Transverse colon (tissue), 4 donors: ENCODE data around the gene ZC2HC1C. TPM values are rescaled to one million over a fixed set of nuclear protein-coding genes. Genes with fewer than 3 reads are reported as not detected.

ENCODE experiments used
- DNase-seq: peaks from one replicate; pipeline ENCODE4 v3.0.0-alpha.2; 2019
- H3K27ac ChIP-seq, 4 donors: fragments of 200-600 bp; sonication (generic); 2 replicates each; pipeline ENCODE4 v1.5.1; 2016 to 2018; ENCODE audit warnings: inconsistent platforms in 4 of 4
- H3K27me3 ChIP-seq: fragments of 200-600 bp; sonication (generic); 2 replicates; pipeline ENCODE4 v1.5.1; 2017; ENCODE audit warnings: inconsistent platforms
- H3K36me3 ChIP-seq, 4 donors: fragments of 200-600 bp; sonication (generic); 2 replicates each; pipeline ENCODE4 v1.5.1; 2017 to 2019; ENCODE audit warnings: inconsistent platforms in 4 of 4
- H3K4me1 ChIP-seq, 4 donors: fragments of 200-600 bp; sonication (generic); 2 replicates each; pipeline ENCODE4 v1.5.1; 2017 to 2020; ENCODE audit warnings: inconsistent platforms in 4 of 4
- H3K4me3 ChIP-seq, 4 donors: fragments of 200-600 bp; sonication (generic); 1 replicate in 1 of 4; 2 replicates in 3 of 4; pipeline versions ENCODE4 v1.5.1 to v1.6.1; 2017 to 2019; ENCODE audit warnings: inconsistent platforms in 4 of 4
- H3K9me3 ChIP-seq, 2 donors: fragments of 200-600 bp; sonication (generic); 2 replicates each; pipeline ENCODE4 v1.5.1; 2017 to 2019; ENCODE audit warnings: inconsistent platforms in 2 of 2
- EP300 ChIP-seq: sonication (generic); formaldehyde crosslinking; IDR thresholded peaks from one replicate; pipeline ENCODE4 v1.6.1; 2017; ENCODE audit warnings: antibody characterized with exemption, low read depth
- POLR2A ChIP-seq: fragments of 450-650 bp; IDR thresholded peaks from one replicate; pipeline ENCODE4 v1.6.1; 2016; ENCODE audit warnings: antibody characterized with exemption, mild to moderate bottlenecking, moderate library complexity
- POLR2AphosphoS5 ChIP-seq, 3 donors: sonication (generic); formaldehyde crosslinking; IDR thresholded peaks; one replicate each; pipeline ENCODE4 v1.6.1; 2016; ENCODE audit warnings: antibody characterized with exemption in 3 of 3
- WGBS, 2 donors: methylation state at CpG; one replicate each; pipeline ENCODE4 v1.1.5; 2018; ENCODE audit warnings: low coverage in 1 of 2; 5-methylcytosine and 5-hydroxymethylcytosine counted together
- in situ Hi-C, 4 donors: fragments of 200-750 bp; cut with MboI; loops; one replicate each; pipeline versions ENCODE4 v1.15.0 to v1.15.1; 2017; ENCODE audit warnings: low sequenced_read_pairs in 3 of 4, low pct_ligation_motif_present in 1 of 4, low pct_unique_long_range_greater_than_20kb in 1 of 4
- intact Hi-C: fragments of 100-400 bp; cut with DNase I; formaldehyde crosslinking; loops from one replicate; pipeline ENCODE4 v1.15.1; 2023; ENCODE audit warnings: low total_unique reads
- total RNA-seq, 4 donors: library from RNA; depleted of rRNA; stranded (reverse); fragments of >200 nt; gene quantifications; one replicate each; pipeline ENCODE4 v1.1.0, GENCODE V29; 2016
- TF ChIP-seq, protein P1 (sequence below), 5 experiments: fragments of 200-600 bp in 3 of 5; fragments of 450-650 bp in 2 of 5; sonication (generic) in 3 of 5; IDR thresholded peaks; 1 replicate in 2 of 5; 2 replicates in 3 of 5; pipeline ENCODE4 v1.5.1; 2016 to 2017; ENCODE audit warnings: antibody characterized with exemption in 5 of 5, inconsistent platforms in 3 of 5, mild to moderate bottlenecking in 2 of 5, moderate library complexity in 1 of 5

Gene ZC2HC1C
- 10 to 100 TPM in 1 of 4 donors, 1 to 10 TPM in 2, not detected in 1; 7.5 to 40.0 (median 8.1) TPM for total RNA-seq

DNA sequence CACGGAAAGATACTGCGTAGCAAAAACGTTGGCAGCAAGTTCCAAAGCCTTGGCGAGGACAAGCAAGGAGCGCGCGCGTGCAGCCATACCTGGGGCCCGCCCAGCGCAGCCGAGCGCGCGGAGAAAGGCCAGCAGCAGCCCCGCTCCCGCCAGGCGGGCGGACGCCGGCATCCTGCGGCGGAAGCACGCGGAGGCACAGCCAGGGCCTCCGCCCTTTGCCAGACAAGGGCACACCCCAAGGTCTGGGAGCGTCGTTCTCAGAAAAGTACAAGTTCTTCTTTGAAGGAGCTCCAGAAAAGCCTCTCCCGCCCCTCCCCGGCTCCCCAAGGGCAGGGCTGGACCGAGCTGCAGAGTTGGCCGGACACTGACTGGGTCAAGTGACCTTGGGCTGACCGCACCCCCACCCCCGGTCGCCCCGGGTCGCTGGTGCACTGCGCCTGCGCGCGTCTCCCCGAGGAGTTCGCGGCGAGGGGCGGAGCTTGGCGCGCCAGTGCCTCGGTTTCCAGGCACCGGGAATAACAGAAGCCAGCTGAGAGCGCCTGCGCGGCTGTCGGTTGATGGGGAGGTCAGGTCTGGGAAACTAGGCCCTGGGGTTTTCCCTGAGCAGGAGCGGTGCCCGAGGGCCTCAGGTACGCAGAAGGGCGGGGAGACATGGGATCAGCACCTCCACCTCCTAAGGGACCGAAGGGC lies at the start of gene ZC2HC1C:
Gene ZC2HC1C, plus strand, starts transcription at position 521 of the 690 bp plus-strand sequence. CDS start 933 bp downstream, outside the sequence.
- peaks cover 7 to 37% (median 22%) of the 10 kb centered on the region in 4 donors for H3K4me1 ChIP-seq
- in situ Hi-C loops (no loop called here), intact Hi-C loops (no loop called here)
- 0 to 1% methylated on average over 8 to 36 of the region's 58 CpGs for WGBS, 2 donors
- DNase-seq, result peak; percentile 97
- no peaks in the 10 kb centered on the region for H3K27me3 ChIP-seq
- TF ChIP-seq, protein P1, sequence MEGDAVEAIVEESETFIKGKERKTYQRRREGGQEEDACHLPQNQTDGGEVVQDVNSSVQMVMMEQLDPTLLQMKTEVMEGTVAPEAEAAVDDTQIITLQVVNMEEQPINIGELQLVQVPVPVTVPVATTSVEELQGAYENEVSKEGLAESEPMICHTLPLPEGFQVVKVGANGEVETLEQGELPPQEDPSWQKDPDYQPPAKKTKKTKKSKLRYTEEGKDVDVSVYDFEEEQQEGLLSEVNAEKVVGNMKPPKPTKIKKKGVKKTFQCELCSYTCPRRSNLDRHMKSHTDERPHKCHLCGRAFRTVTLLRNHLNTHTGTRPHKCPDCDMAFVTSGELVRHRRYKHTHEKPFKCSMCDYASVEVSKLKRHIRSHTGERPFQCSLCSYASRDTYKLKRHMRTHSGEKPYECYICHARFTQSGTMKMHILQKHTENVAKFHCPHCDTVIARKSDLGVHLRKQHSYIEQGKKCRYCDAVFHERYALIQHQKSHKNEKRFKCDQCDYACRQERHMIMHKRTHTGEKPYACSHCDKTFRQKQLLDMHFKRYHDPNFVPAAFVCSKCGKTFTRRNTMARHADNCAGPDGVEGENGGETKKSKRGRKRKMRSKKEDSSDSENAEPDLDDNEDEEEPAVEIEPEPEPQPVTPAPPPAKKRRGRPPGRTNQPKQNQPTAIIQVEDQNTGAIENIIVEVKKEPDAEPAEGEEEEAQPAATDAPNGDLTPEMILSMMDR (IDR thresholded peaks at IDR 0.05), result no peak
- TF ChIP-seq EP300 (peak; percentile 29), POLR2AphosphoS5 (IDR thresholded peaks at IDR 0.05) (peak; percentile 51 to 71 (median 68)), POLR2A (peak; percentile 69)
- no peaks in the 10 kb centered on the region for H3K36me3 ChIP-seq
- H3K4me3 ChIP-seq, result peak within 1 kb of the TSS; percentile 27 to 66 (median 40)
- no peaks in the 10 kb centered on the region for H3K9me3 ChIP-seq
- H3K27ac ChIP-seq, result peak within 1 kb of the TSS; percentile 90 to 95 (median 94)

DNA sequence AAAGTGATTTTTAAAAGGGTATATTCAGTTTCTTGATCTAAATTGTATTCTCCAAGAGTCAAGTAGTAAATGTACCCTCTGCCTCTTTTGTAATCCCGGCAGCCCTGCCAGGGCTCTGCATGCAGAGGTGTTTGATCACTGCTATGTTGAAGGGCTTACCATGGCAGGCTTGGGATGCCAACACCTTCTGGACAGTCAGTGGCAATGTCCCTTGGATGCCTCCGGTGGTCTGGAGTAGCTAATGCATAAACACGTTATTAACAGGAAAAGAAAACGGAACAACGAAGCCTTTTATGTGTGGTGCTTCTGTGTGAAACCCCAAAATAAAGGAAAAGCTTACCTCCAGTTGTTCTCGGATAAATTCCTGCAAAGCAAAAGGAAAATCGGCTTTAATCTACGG lies 46.8 kb upstream of the ZC2HC1C start:
- intact Hi-C loops (no loop called here), in situ Hi-C loops (no loop called here)
- H3K27ac ChIP-seq, result peak overlapping the region in 1 of 4 donors; percentile 4
- H3K27me3 ChIP-seq, result no peaks in the 10 kb centered on the region
- peaks cover 0 to 26% (median 9%) of the 10 kb centered on the region in 4 donors for H3K4me1 ChIP-seq
- no peak for DNase-seq
- H3K36me3 ChIP-seq, result peaks cover 0 to 39% (median 12%) of the 10 kb centered on the region in 4 donors
- no peak overlapping the region for H3K4me3 ChIP-seq
- TF ChIP-seq POLR2AphosphoS5 (IDR thresholded peaks at IDR 0.05), result no peak
- TF ChIP-seq, protein P1 (IDR thresholded peaks at IDR 0.05), result peak in 3 of 5 experiments; percentile 9 to 15 (median 9)
- TF ChIP-seq EP300, result no peak
- 73 to 78% methylated on average over 8 of the region's 8 CpGs for WGBS, 2 donors
- H3K9me3 ChIP-seq, result no peaks in the 10 kb centered on the region

DNA sequence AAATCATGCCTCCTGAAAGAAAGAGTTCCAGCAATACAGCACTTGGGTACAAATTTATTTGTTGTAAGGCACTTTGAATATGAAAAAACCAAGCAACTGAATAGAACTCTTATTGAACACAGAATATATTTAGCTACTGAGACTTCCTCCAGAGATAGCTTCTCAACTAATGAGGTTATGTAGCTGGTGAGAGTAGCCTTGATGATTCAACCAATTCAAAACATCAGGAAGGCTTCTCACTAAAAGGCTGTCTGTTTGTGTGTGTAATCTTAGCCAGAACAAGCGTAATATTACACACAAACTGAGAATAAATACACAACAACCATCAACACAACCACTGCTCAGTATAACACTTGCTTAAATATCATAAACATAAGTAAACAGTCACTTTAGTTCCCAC lies 46.3 kb upstream of the ZC2HC1C start:
- no peak overlapping the region for H3K27ac ChIP-seq
- H3K4me1 ChIP-seq, result peaks cover 0 to 22% (median 9%) of the 10 kb centered on the region in 4 donors
- in situ Hi-C loops (no loop called here), intact Hi-C loops (no loop called here)
- H3K9me3 ChIP-seq, result no peaks in the 10 kb centered on the region
- WGBS, 2 donors, result 33 to 45% methylated on average over 1 of the region's 1 CpG
- TF ChIP-seq, protein P1 (IDR thresholded peaks at IDR 0.05), result peak in 1 of 5 experiments; percentile 0
- no peak for TF ChIP-seq EP300
- H3K27me3 ChIP-seq, result no peaks in the 10 kb centered on the region
- no peak overlapping the region for H3K4me3 ChIP-seq
- peaks cover 0 to 38% (median 10%) of the 10 kb centered on the region in 4 donors for H3K36me3 ChIP-seq
- no peak for DNase-seq

GRCh38 chr14:75025082-75025481 lies 44.4 kb upstream of the ZC2HC1C start:
- in situ Hi-C loops (no loop called here), intact Hi-C loops (no loop called here)
- DNase-seq, result peak; percentile 20
- H3K4me3 ChIP-seq, result no peak overlapping the region
- no peaks in the 10 kb centered on the region for H3K27me3 ChIP-seq
- H3K27ac ChIP-seq, result peak overlapping the region; percentile 4 to 63 (median 44)
- H3K9me3 ChIP-seq, result no peaks in the 10 kb centered on the region
- peaks cover 0 to 43% (median 10%) of the 10 kb centered on the region in 4 donors for H3K36me3 ChIP-seq
- 47 to 71% methylated on average over 1 to 4 of the region's 4 CpGs for WGBS, 2 donors
- peaks cover 0 to 20% (median 7%) of the 10 kb centered on the region in 4 donors for H3K4me1 ChIP-seq
- TF ChIP-seq EP300, result no peak
- TF ChIP-seq, protein P1 (IDR thresholded peaks at IDR 0.05), result no peak
- no peak for TF ChIP-seq POLR2AphosphoS5 (IDR thresholded peaks at IDR 0.05)
- no peak for TF ChIP-seq POLR2A
